ENCODE data around the gene TUBAL3.

- TF ChIP-seq POLR2A (IDR thresholded peaks at IDR 0.05) = no peak
- TF ChIP-seq, protein P1, sequence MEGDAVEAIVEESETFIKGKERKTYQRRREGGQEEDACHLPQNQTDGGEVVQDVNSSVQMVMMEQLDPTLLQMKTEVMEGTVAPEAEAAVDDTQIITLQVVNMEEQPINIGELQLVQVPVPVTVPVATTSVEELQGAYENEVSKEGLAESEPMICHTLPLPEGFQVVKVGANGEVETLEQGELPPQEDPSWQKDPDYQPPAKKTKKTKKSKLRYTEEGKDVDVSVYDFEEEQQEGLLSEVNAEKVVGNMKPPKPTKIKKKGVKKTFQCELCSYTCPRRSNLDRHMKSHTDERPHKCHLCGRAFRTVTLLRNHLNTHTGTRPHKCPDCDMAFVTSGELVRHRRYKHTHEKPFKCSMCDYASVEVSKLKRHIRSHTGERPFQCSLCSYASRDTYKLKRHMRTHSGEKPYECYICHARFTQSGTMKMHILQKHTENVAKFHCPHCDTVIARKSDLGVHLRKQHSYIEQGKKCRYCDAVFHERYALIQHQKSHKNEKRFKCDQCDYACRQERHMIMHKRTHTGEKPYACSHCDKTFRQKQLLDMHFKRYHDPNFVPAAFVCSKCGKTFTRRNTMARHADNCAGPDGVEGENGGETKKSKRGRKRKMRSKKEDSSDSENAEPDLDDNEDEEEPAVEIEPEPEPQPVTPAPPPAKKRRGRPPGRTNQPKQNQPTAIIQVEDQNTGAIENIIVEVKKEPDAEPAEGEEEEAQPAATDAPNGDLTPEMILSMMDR (IDR thresholded peaks at IDR 0.05) = no peak
Measured at GRCh38 chr10:5440206-5440605, 35.6 kb upstream of the TUBAL3 start.
